Heart left ventricle (tissue), 16 donors: ENCODE measurements around the gene CNOT11. TPM values are rescaled to one million over a fixed set of nuclear protein-coding genes. Genes with fewer than 3 reads are reported as not detected.
"Not testable (repeated sequence)": the region's sequence is repeated elsewhere in the genome, so short reads cannot be mapped to it uniquely, and the experiment has no call there.

Source experiments
- ATAC-seq, 4 donors: fragments of 200-7000 bp; cut with Tn5 transposase; one replicate each; pipeline ENCODE4 v1.9.1; 2020 to 2022; ENCODE audit warnings: moderate library complexity in 4 of 4, mild to moderate bottlenecking in 3 of 4, moderate number of reproducible peaks in 1 of 4
- DNase-seq, 5 donors: peaks; one replicate each; pipeline ENCODE4 v3.0.0-alpha.2; 2020
- H3K27ac ChIP-seq, 12 donors: fragments of 200-600 bp; sonication (generic) in 4 of 12; one replicate each; pipeline versions ENCODE4 v1.5.0 to v1.8.0; 2016 to 2022; ENCODE audit warnings: mild to moderate bottlenecking in 2 of 12
- H3K27me3 ChIP-seq, 9 donors: fragments of 200-600 bp; sonication (generic) in 2 of 9; one replicate each; pipeline versions ENCODE4 v1.5.1 to v1.8.0; 2016 to 2022; ENCODE audit warnings: mild to moderate bottlenecking in 3 of 9
- H3K36me3 ChIP-seq, 9 donors: fragments of 200-600 bp; sonication (generic) in 2 of 9; one replicate each; pipeline versions ENCODE4 v1.5.0 to v1.8.0; 2018 to 2022; ENCODE audit warnings: mild to moderate bottlenecking in 2 of 9
- H3K4me1 ChIP-seq, 12 donors: fragments of 200-600 bp; sonication (generic) in 4 of 12; one replicate each; pipeline versions ENCODE4 v1.5.0 to v1.8.0; 2016 to 2022; ENCODE audit warnings: mild to moderate bottlenecking in 3 of 12
- H3K4me3 ChIP-seq, 12 donors: fragments of 200-600 bp; sonication (generic) in 4 of 12; one replicate each; pipeline versions ENCODE4 v1.5.0 to v1.8.0; 2017 to 2022; ENCODE audit warnings: mild to moderate bottlenecking in 9 of 12, moderate library complexity in 4 of 12
- H3K9me3 ChIP-seq, 12 donors: fragments of 200-600 bp; sonication (generic) in 4 of 12; one replicate each; pipeline versions ENCODE4 v1.5.0 to v1.8.0; 2016 to 2022; ENCODE audit warnings: mild to moderate bottlenecking in 1 of 12
- CTCF ChIP-seq, 12 donors: fragments of 200-600 bp; sonication (generic) in 4 of 12; IDR thresholded peaks; one replicate each; pipeline versions ENCODE4 v1.5.0 to v1.8.0; 2018 to 2022; ENCODE audit warnings: antibody characterized with exemption in 12 of 12, mild to moderate bottlenecking in 5 of 12
- POLR2A ChIP-seq, 2 donors: fragments of 450-650 bp; IDR thresholded peaks; one replicate each; pipeline ENCODE4 v1.6.1; 2017; ENCODE audit warnings: antibody characterized with exemption in 2 of 2, mild to moderate bottlenecking in 2 of 2, moderate library complexity in 2 of 2
- WGBS, 4 donors: extraction: QIAGEN DNeasy Blood & Tissue Kit in 2 of 4; methylation state at CpG; one replicate each; pipeline versions ENCODE4 v1.1.5 to v1.1.7; 2013 to 2018; 5-methylcytosine and 5-hydroxymethylcytosine counted together
- intact Hi-C, 10 donors: fragments of 100-400 bp; cut with DNase I; formaldehyde crosslinking; loops; one replicate each; pipeline versions ENCODE4 v1.11.1 to v1.14.2; 2022
- polyA plus RNA-seq, 2 donors: library from polyadenylated mRNA; stranded (reverse); fragments of 200-250 nt; gene quantifications; one replicate each; pipeline ENCODE4 v1.2.3, GENCODE V29; 2013
- total RNA-seq, 9 donors: library from RNA; depleted of rRNA in 2 of 9; stranded (reverse); fragments of >200 nt in 2 of 9; fragmentation: NEBNext Ultra II Directional in 3 of 9; extraction: Animal tissue kit (Norgen Biotek cat#: 25700) in 3 of 9; gene quantifications; one replicate each; pipeline versions ENCODE4 v1.1.0 to v1.2.4, GENCODE V29; 2016 to 2023
- donor health status: ischemic (EF 13 %, LVEDD 7.1; RV severe dilation, severe dysfunction).
- donor health status: healthy with polysubstance abuse.
- donor health status: DM: no; HTN: yes; CAD: no.
- donor health status: DM: no; HTN: no; CAD: no.
- donor health status: ischemic (EF 25% LVEDD 6.9; RV normal size, moderate dysfunction).
- donor health status: ischemic (EF 25% LVEDD 5.7; RV mildly dilated, moderate dysfunction).
- donor health status: healthy.
- donor health status: DM: yes; HTN: yes; CAD: no.
- donor health status: ischemic (EF 35%, LVEDD 5.7; RV mildly dilated, moderate dysfunction).
- donor health status: nonischemic (EF 11% LVEDD 7.7; RV severe dilation, severe dysfunction).
- donor health status: DM: yes; HTN: yes; CAD: no.
- donor health status: PGD.
- donor health status: ischemic (EF 29% LVEDD 5.4; RV normal size, mild dysfunction).
- donor health status: nonischemic (EF 23%, LVEDD 6.1; RV moderate dilation, normal function).

CNOT11 gene
- total and polyA plus RNA-seq, 11 donors: 14.0 to 62.5 (median 40.1) TPM

DNA sequence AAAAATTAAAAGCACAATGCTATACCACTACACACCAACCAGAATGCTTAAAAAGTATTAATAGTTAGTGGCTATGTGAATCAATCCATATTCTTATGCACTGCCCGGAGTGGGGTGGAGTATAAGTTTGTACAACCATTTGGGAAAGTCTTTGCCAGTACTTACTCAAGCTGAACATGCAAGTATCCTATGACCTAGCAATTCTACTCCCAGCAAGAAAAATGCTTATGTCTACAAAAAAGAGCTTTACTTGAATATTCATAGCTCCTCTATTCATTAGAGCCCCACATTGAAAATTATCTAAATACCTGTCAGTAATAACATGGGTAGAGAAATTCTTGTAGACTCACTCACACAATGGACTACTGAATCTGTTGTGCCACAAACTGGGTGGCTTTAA, 21.4 kb upstream of the CNOT11 start:
- ATAC-seq (no peak), DNase-seq (no peak)
- Histone ChIP-seq H3K36me3 (no peaks in the 10 kb centered on the region), H3K27ac (peak overlapping the region in 1 of 12 donors; percentile 6), H3K9me3 (peaks cover 0 to 7% (median 0%) of the 10 kb centered on the region in 12 donors), H3K27me3 (no peaks in the 10 kb centered on the region), H3K4me1 (peaks cover 0 to 18% (median 5%) of the 10 kb centered on the region in 12 donors), H3K4me3 (no peak overlapping the region)
- intact Hi-C loops: no loop called here
- TF ChIP-seq CTCF (IDR thresholded peaks at IDR 0.05): no peak
- no peak for TF ChIP-seq POLR2A (IDR thresholded peaks at IDR 0.05)
- WGBS, 4 donors: 90 to 97% (median 95%) methylated on average over 1 of the region's 1 CpG

- DNase-seq (no peak), ATAC-seq (no peak)
- H3K4me1 ChIP-seq: peaks cover 0 to 18% (median 5%) of the 10 kb centered on the region in 12 donors
- no peak overlapping the region for H3K27ac ChIP-seq
- intact Hi-C loops: no loop called here
- 85 to 91% (median 90%) methylated on average over 6 of the region's 6 CpGs for WGBS, 4 donors
- H3K9me3 ChIP-seq: peaks cover 0 to 9% (median 0%) of the 10 kb centered on the region in 12 donors
- no peaks in the 10 kb centered on the region for H3K27me3 ChIP-seq
- TF ChIP-seq POLR2A (IDR thresholded peaks at IDR 0.05) (no peak), CTCF (IDR thresholded peaks at IDR 0.05) (no peak)
- no peaks in the 10 kb centered on the region for H3K36me3 ChIP-seq
- no peak overlapping the region for H3K4me3 ChIP-seq
Observed at GRCh38 chr2:101231937-101232730, 20.6 kb upstream of the CNOT11 start.

DNA sequence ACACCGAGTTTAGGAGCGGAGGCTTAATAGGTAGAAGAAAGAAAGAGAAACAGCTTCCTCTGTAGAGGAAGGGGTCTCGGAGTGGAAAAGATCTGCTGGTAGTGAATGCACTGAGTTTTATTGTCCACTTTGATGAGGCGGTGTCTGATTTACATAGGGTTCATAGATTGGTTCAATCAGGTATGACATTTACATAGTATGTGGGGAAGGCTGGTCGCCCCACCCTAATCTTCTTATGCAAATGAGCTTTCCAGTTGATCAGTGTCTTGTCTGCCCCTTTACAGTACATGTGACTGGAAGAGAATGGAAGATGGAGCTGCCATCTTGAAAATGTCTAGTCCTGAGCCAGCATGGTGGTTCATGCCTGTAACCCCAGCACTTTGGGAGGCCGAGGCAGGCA, 19.9 kb upstream of the CNOT11 start:
- Histone ChIP-seq H3K27ac (no peak overlapping the region), H3K27me3 (no peaks in the 10 kb centered on the region), H3K4me1 (peaks cover 0 to 23% (median 8%) of the 10 kb centered on the region in 12 donors), H3K36me3 (no peaks in the 10 kb centered on the region), H3K4me3 (no peak overlapping the region), H3K9me3 (peaks cover 0 to 9% (median 0%) of the 10 kb centered on the region in 12 donors)
- DNase-seq: no peak
- intact Hi-C loops: no loop called here
- 93 to 98% (median 95%) methylated on average over 6 of the region's 6 CpGs for WGBS, 4 donors
- no peak for ATAC-seq
- TF ChIP-seq POLR2A (IDR thresholded peaks at IDR 0.05) (no peak), CTCF (IDR thresholded peaks at IDR 0.05) (no peak)

DNA sequence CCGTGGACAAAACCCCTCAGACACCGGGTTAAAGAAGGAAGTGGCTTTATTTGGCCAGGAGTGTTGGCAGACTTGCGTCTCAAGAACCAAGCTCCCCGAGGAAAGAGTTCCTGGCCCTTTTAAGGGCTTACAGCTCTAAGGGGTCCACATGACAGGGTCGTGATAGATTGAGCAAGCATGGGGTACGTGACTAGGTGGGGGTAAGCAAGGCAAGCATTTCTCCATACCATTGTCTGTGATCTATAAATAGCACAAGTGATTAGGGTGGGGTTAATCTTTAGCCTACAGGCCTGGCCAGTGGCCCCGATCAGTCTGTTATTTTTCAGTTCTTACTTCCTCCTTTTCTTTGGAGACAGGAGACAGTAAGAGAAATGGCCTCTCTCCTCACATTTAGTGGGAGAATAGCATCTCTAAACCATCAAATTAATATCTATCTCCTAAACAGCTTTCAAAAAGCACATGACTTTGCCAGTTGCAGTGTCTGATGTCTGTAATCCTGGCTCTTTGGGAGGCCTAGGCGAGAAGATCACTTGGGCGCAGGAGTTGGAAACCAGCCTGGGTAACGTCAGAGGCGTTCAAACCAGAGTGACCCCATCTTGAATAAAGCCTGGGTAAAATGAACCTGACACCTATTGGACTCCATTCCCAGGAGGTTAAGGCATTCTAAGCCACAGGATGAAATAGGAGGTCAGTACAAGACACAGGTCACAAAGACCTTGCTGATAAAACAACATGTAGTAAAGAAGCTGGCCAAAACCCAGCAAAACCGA, 18.3 kb upstream of the CNOT11 start:
- H3K36me3 ChIP-seq: no peaks in the 10 kb centered on the region
- intact Hi-C loops: no loop called here
- peak overlapping the region in 6 of 12 donors; percentile 2 to 47 (median 38) for H3K27ac ChIP-seq
- no peak overlapping the region for H3K4me3 ChIP-seq
- WGBS, 4 donors: 43 to 49% (median 46%) methylated on average over 12 of the region's 12 CpGs
- ATAC-seq (peak in 2 of 4 donors; percentile 35 to 50), DNase-seq (no peak)
- TF ChIP-seq CTCF (IDR thresholded peaks at IDR 0.05) (no peak), POLR2A (IDR thresholded peaks at IDR 0.05) (no peak)
- peaks cover 0 to 29% (median 12%) of the 10 kb centered on the region in 12 donors for H3K4me1 ChIP-seq
- peaks cover 0 to 9% (median 0%) of the 10 kb centered on the region in 12 donors for H3K9me3 ChIP-seq
- H3K27me3 ChIP-seq: no peaks in the 10 kb centered on the region

DNA sequence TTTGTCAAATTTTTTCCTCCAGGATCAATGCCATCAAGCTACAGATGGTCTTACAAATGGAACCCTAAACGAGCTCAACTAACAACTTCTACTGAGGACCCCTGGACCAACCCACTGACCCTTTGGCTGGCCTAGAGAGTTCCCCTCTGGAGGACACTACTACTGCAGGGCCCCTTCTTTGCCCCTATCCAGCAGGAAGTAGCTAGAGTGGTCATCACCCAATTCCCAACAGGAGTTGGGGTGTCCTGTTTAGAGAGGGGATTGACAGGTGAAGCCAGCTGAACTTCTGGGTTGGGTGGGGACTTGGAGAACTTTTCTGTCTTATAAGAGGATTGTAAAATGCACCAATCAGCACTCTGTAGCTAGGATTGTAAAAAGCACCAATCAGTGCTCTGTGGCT, 16.7 kb upstream of the CNOT11 start:
- H3K4me3 ChIP-seq, H3K27me3 ChIP-seq, H3K36me3 ChIP-seq, H3K27ac ChIP-seq, intact Hi-C loops, H3K9me3 ChIP-seq, DNase-seq, ATAC-seq: not testable (repeated sequence)
- WGBS, 4 donors: 88 to 94% (median 90%) methylated on average over 1 of the region's 1 CpG
- H3K4me1 ChIP-seq: peaks cover 0 to 38% (median 12%) of the 10 kb centered on the region in 12 donors

GRCh38 chr2:101237944-101238343, 14.7 kb upstream of the CNOT11 start:
- H3K4me3 ChIP-seq, DNase-seq, H3K27me3 ChIP-seq, H3K9me3 ChIP-seq, intact Hi-C loops, ATAC-seq, H3K36me3 ChIP-seq: not testable (repeated sequence)
- Histone ChIP-seq H3K4me1 (peaks cover 0 to 38% (median 12%) of the 10 kb centered on the region in 12 donors), H3K27ac (peak overlapping the region in 3 of 12 donors; percentile 37 to 48 (median 41))
- WGBS, 4 donors: 26 to 40% (median 30%) methylated on average over 5 of the region's 5 CpGs
